Loucy (cell line): Measurements from ENCODE around the gene SLC22A23.

Experiments used
- H2AFZ ChIP-seq: fragments of 200-600 bp; sonication (generic); 2 replicates; pipeline ENCODE4 v1.6.0; 2016; ENCODE audit warnings: antibody characterized with exemption, mild to moderate bottlenecking, low read length, moderate library complexity
- H3F3A ChIP-seq: fragments of 200-600 bp; 2 replicates; pipeline ENCODE4 v1.6.0; 2016; ENCODE audit warnings: antibody characterized with exemption, low read depth, mild to moderate bottlenecking
- H3K27me3 ChIP-seq: fragments of 200-600 bp; sonication (generic); 2 replicates; pipeline ENCODE4 v1.6.1; 2014; ENCODE audit warnings: low read length, mild to moderate bottlenecking; ENCODE audit not compliant: insufficient read depth, poor library complexity, severe bottlenecking
- H3K36me3 ChIP-seq: fragments of 200-600 bp; sonication (generic); 2 replicates; pipeline ENCODE4 v1.6.1; 2016; ENCODE audit warnings: low read length; ENCODE audit not compliant: insufficient read depth
- H3K4me1 ChIP-seq: fragments of 200-600 bp; sonication (generic); 2 replicates; pipeline ENCODE4 v1.5.1; 2014; ENCODE audit warnings: low read length, mild to moderate bottlenecking; ENCODE audit not compliant: insufficient read depth, poor library complexity, severe bottlenecking
- H3K4me2 ChIP-seq: fragments of 200-600 bp; sonication (generic); 2 replicates; pipeline ENCODE4 v1.6.0; 2014; ENCODE audit warnings: antibody characterized with exemption, low read length, low read depth, mild to moderate bottlenecking; ENCODE audit not compliant: poor library complexity, severe bottlenecking
- H3K4me3 ChIP-seq: fragments of 200-600 bp; sonication (generic); 2 replicates; pipeline ENCODE4 v1.5.1; 2014; ENCODE audit warnings: low read length, mild to moderate bottlenecking, mixed read lengths; ENCODE audit not compliant: poor library complexity, severe bottlenecking
- H3K79me2 ChIP-seq: fragments of 200-600 bp; sonication (generic); 2 replicates; pipeline ENCODE4 v1.6.1; 2014; ENCODE audit warnings: low read length; ENCODE audit not compliant: insufficient read depth
- H3K9ac ChIP-seq: fragments of 200-600 bp; sonication (generic); 2 replicates; pipeline ENCODE4 v1.6.0; 2014; ENCODE audit warnings: mild to moderate bottlenecking, low read depth, low read length, moderate library complexity; ENCODE audit not compliant: poor library complexity, severe bottlenecking
- H3K9me2 ChIP-seq: fragments of 200-600 bp; sonication (generic); replicated peaks from 2 replicates; pipeline ENCODE4 v1.6.1; 2016; ENCODE audit warnings: low read depth, low read length, mixed read lengths
- H3K9me3 ChIP-seq: fragments of 200-600 bp; sonication (generic); 2 replicates; pipeline ENCODE4 v1.6.1; 2014; ENCODE audit warnings: mild to moderate bottlenecking, antibody characterized with exemption, low read length, low read depth; ENCODE audit not compliant: insufficient read depth
- H4K20me1 ChIP-seq: fragments of 200-600 bp; sonication (generic); 2 replicates; pipeline ENCODE4 v1.6.0; 2014; ENCODE audit warnings: antibody characterized with exemption, low read length, mild to moderate bottlenecking; ENCODE audit not compliant: insufficient read depth, poor library complexity, severe bottlenecking
- EZH2phosphoT487 ChIP-seq: fragments of 200-600 bp; IDR thresholded peaks from 2 replicates; pipeline ENCODE4 v1.6.1; 2018; ENCODE audit warnings: antibody characterized with exemption, mild to moderate bottlenecking, moderate library complexity, borderline replicate concordance
- TF ChIP-seq, protein P1 (sequence below): fragments of 200-600 bp; sonication (generic); conservative IDR thresholded peaks from 2 replicates; pipeline ENCODE4 v1.5.1; 2014; ENCODE audit warnings: mild to moderate bottlenecking, antibody characterized with exemption, low read length

The SLC22A23 gene

DNA sequence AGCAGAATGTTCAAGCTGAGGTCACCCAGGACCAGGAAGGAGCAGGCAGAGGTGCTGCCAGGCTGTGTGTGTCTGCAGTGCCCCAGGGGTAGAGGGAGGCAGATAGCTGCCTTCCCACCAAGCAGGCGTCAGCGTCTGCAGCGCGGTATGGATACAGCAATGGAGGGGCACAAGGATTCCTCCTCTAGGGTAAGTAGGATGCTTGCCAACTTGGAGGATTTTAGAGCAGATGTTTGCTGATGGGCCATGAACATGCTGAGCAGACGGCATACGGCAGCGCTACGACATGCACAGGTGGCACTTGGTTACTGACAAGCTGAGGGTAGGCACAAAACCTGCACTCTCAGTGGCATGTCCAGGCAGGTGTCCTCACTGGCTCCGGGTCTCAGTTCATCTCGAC is 150.0 kb downstream of the SLC22A23 start:
- Histone ChIP-seq H3K4me1 (no peaks in the 10 kb centered on the region), H3K4me2 (no peak overlapping the region), H3F3A (no peaks in the 10 kb centered on the region), H4K20me1 (no peaks in the 10 kb centered on the region), H3K4me3 (no peak overlapping the region), H3K9me2 (no peaks in the 10 kb centered on the region), H3K79me2 (no peaks in the 10 kb centered on the region), H2AFZ (no peak overlapping the region), H3K36me3 (no peaks in the 10 kb centered on the region), H3K9me3 (no peaks in the 10 kb centered on the region), H3K9ac (no peak overlapping the region), H3K27me3 (no peaks in the 10 kb centered on the region)
- TF ChIP-seq, protein P1, sequence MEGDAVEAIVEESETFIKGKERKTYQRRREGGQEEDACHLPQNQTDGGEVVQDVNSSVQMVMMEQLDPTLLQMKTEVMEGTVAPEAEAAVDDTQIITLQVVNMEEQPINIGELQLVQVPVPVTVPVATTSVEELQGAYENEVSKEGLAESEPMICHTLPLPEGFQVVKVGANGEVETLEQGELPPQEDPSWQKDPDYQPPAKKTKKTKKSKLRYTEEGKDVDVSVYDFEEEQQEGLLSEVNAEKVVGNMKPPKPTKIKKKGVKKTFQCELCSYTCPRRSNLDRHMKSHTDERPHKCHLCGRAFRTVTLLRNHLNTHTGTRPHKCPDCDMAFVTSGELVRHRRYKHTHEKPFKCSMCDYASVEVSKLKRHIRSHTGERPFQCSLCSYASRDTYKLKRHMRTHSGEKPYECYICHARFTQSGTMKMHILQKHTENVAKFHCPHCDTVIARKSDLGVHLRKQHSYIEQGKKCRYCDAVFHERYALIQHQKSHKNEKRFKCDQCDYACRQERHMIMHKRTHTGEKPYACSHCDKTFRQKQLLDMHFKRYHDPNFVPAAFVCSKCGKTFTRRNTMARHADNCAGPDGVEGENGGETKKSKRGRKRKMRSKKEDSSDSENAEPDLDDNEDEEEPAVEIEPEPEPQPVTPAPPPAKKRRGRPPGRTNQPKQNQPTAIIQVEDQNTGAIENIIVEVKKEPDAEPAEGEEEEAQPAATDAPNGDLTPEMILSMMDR, result no peak
- no peak for TF ChIP-seq EZH2phosphoT487

DNA sequence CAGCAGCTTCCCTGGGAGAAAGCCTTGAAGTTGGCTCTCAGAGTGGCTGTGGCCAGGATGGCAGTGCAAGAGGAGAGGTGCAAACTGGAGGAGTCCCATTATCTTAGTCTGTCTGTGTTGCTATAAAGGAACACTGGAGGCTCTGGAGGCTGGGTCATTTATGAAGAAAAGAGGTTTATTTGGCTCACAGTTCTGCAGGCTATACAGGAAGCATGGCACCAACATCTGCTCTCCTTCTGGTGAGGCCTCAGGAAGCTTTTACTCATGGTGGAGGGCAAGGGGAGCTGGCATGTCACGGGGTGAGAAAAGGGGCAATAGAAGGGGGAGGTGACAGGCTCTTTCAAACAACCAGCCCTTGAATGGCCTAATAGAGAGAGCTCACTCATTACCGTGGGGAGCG is 151.0 kb downstream of the SLC22A23 start:
- Histone ChIP-seq H3K79me2 (no peaks in the 10 kb centered on the region), H3F3A (no peaks in the 10 kb centered on the region), H3K9ac (no peak overlapping the region), H3K9me3 (no peaks in the 10 kb centered on the region), H3K4me3 (no peak overlapping the region), H3K9me2 (no peaks in the 10 kb centered on the region), H3K27me3 (no peaks in the 10 kb centered on the region), H4K20me1 (no peaks in the 10 kb centered on the region), H3K36me3 (no peaks in the 10 kb centered on the region), H3K4me2 (no peak overlapping the region), H2AFZ (no peak overlapping the region), H3K4me1 (no peaks in the 10 kb centered on the region)
- TF ChIP-seq, protein P1, result no peak
- TF ChIP-seq EZH2phosphoT487, result no peak

DNA sequence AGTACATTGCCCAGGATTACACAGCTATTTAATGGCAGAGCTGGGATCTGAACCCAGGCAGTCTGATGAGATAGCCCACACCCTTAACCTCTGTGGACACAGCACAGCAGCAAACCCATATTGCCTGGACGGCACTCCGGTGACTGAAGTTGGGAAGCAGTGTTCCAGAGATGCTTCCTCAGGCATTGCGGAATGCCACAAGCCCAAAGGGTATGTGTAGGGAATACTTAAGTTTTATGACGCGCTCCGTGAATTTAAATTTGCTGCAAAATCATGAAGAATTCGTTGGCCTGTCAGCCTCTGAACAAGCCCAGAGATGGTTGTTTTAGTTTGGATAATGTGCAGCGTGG is 151.7 kb downstream of the SLC22A23 start:
- H3K4me1 ChIP-seq, result no peaks in the 10 kb centered on the region
- no peaks in the 10 kb centered on the region for H3K9me2 ChIP-seq
- H3K4me3 ChIP-seq, result no peak overlapping the region
- H3F3A ChIP-seq, result no peaks in the 10 kb centered on the region
- H3K9me3 ChIP-seq, result no peaks in the 10 kb centered on the region
- no peaks in the 10 kb centered on the region for H3K36me3 ChIP-seq
- H3K79me2 ChIP-seq, result no peaks in the 10 kb centered on the region
- no peak for TF ChIP-seq EZH2phosphoT487
- TF ChIP-seq, protein P1, result no peak
- no peak overlapping the region for H2AFZ ChIP-seq
- no peaks in the 10 kb centered on the region for H3K27me3 ChIP-seq
- no peaks in the 10 kb centered on the region for H4K20me1 ChIP-seq
- no peak overlapping the region for H3K4me2 ChIP-seq
- H3K9ac ChIP-seq, result no peak overlapping the region
